Stimulated activated CD4-positive, alpha-beta T cell treated with anti-CD3 and anti-CD28 coated beads, Interleukin-2, amount 100 ng/mL, for 24 hours (primary cell): Measurements from ENCODE around the gene TANGO6.
"Not testable (repeated sequence)": the region's sequence is repeated elsewhere in the genome, so short reads cannot be mapped to it uniquely, and the experiment has no call there.

Source experiments
- DNase-seq, 2 donors: peaks; one replicate each; pipeline ENCODE4 v3.0.0-alpha.2; 2020

TANGO6 gene

GRCh38 chr16:68978303-68978954, 135.1 kb downstream of the TANGO6 start:
- DNase-seq = no peak

GRCh38 chr16:68980695-68981315, 137.5 kb downstream of the TANGO6 start:
- no peak for DNase-seq

- no peak for DNase-seq
Observed at GRCh38 chr16:68981971-68982370, 138.6 kb downstream of the TANGO6 start.

- DNase-seq = no peak
Observed at GRCh38 chr16:68984467-68984866, 141.1 kb downstream of the TANGO6 start.

GRCh38 chr16:68985268-68985667, 141.9 kb downstream of the TANGO6 start:
- no peak for DNase-seq

GRCh38 chr16:68985855-68986254, 142.5 kb downstream of the TANGO6 start:
- no peak for DNase-seq

GRCh38 chr16:68987734-68988457, 144.6 kb downstream of the TANGO6 start:
- no peak for DNase-seq

GRCh38 chr16:68990172-68990845, 147.0 kb downstream of the TANGO6 start:
- not testable (repeated sequence) for DNase-seq

GRCh38 chr16:68991075-68991474, 147.7 kb downstream of the TANGO6 start:
- no peak for DNase-seq

GRCh38 chr16:68992521-68992920, 149.2 kb downstream of the TANGO6 start:
- DNase-seq = no peak

GRCh38 chr16:68993456-68993855, 150.1 kb downstream of the TANGO6 start:
- DNase-seq = no peak

- DNase-seq = no peak
Observed at GRCh38 chr16:68993885-68994284, 150.6 kb downstream of the TANGO6 start.

- no peak for DNase-seq
Observed at GRCh38 chr16:68994324-68994723, 151.0 kb downstream of the TANGO6 start.

GRCh38 chr16:68995011-68995504, 151.7 kb downstream of the TANGO6 start:
- DNase-seq = no peak

- DNase-seq = no peak
Observed at GRCh38 chr16:68997564-68997963, 154.2 kb downstream of the TANGO6 start.

GRCh38 chr16:68999114-68999513, 155.8 kb downstream of the TANGO6 start:
- DNase-seq = no peak

GRCh38 chr16:69003500-69003899, 160.2 kb downstream of the TANGO6 start:
- no peak for DNase-seq

- DNase-seq = no peak
Observed at GRCh38 chr16:69005641-69006355, 162.5 kb downstream of the TANGO6 start.

- no peak for DNase-seq
Observed at GRCh38 chr16:69012906-69013305, 169.6 kb downstream of the TANGO6 start.

- no peak for DNase-seq
Observed at GRCh38 chr16:69013991-69014390, 170.7 kb downstream of the TANGO6 start.

GRCh38 chr16:69014811-69015210, 171.5 kb downstream of the TANGO6 start:
- no peak for DNase-seq

GRCh38 chr16:69017036-69017783, 173.9 kb downstream of the TANGO6 start:
- DNase-seq = no peak
